ENCODE measurements around the gene UBL7. TPM values are rescaled to one million over a fixed set of nuclear protein-coding genes. Genes with fewer than 3 reads are reported as not detected.

UBL7 gene
- total and polyA plus RNA-seq, 10 of the 15 experiments (the other 5 are each of a cell fraction or from before 2014, with no cell fraction given), result 25.9 to 145 (median 90.1) TPM

DNA sequence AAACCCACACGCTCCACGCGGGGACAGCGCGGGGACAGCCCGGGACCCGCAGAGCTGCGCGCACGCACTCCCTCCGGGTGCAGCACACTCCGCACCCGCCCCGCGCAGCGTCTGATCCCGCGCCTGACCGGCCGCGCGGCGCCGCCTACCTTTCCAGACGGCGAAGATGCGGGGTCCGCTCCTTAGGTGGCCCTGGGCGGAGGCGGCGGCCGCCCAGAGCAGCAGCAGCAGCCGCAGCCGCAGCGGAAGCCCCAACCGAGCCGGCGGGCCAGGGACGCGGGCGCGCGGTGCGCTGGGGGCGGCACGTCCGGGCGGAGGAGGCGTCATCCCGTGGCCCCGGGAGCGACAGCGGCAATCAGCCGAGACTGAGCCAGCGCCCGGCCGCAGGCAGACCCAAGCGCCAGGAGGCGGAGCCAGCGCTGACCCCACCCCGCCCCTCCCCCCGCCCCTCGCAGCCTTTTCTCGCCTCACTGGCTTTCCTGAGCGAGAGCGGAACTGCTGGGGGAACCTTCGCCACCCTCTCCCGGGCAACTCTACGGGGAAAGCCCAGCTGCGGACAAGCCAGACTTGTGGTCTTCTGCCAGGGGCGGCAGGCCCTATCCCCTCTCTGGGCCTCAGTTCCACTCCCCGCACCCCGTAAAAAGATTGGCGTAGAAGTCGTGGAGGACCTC lies 27.2 kb downstream of the UBL7 start, which contains the start of gene SEMA7A (continued):
- TF ChIP-seq, protein P1, sequence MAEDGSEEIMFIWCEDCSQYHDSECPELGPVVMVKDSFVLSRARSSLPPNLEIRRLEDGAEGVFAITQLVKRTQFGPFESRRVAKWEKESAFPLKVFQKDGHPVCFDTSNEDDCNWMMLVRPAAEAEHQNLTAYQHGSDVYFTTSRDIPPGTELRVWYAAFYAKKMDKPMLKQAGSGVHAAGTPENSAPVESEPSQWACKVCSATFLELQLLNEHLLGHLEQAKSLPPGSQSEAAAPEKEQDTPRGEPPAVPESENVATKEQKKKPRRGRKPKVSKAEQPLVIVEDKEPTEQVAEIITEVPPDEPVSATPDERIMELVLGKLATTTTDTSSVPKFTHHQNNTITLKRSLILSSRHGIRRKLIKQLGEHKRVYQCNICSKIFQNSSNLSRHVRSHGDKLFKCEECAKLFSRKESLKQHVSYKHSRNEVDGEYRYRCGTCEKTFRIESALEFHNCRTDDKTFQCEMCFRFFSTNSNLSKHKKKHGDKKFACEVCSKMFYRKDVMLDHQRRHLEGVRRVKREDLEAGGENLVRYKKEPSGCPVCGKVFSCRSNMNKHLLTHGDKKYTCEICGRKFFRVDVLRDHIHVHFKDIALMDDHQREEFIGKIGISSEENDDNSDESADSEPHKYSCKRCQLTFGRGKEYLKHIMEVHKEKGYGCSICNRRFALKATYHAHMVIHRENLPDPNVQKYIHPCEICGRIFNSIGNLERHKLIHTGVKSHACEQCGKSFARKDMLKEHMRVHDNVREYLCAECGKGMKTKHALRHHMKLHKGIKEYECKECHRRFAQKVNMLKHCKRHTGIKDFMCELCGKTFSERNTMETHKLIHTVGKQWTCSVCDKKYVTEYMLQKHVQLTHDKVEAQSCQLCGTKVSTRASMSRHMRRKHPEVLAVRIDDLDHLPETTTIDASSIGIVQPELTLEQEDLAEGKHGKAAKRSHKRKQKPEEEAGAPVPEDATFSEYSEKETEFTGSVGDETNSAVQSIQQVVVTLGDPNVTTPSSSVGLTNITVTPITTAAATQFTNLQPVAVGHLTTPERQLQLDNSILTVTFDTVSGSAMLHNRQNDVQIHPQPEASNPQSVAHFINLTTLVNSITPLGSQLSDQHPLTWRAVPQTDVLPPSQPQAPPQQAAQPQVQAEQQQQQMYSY (CRISPR knock-in tag; IDR thresholded peaks at IDR 0.05), result no peak
- TF ChIP-seq, protein P2, sequence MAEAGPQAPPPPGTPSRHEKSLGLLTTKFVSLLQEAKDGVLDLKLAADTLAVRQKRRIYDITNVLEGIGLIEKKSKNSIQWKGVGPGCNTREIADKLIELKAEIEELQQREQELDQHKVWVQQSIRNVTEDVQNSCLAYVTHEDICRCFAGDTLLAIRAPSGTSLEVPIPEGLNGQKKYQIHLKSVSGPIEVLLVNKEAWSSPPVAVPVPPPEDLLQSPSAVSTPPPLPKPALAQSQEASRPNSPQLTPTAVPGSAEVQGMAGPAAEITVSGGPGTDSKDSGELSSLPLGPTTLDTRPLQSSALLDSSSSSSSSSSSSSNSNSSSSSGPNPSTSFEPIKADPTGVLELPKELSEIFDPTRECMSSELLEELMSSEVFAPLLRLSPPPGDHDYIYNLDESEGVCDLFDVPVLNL (IDR thresholded peaks at IDR 0.05; ENCODE audit: low read depth, low read length), result no peak
- TF ChIP-seq, protein P3, sequence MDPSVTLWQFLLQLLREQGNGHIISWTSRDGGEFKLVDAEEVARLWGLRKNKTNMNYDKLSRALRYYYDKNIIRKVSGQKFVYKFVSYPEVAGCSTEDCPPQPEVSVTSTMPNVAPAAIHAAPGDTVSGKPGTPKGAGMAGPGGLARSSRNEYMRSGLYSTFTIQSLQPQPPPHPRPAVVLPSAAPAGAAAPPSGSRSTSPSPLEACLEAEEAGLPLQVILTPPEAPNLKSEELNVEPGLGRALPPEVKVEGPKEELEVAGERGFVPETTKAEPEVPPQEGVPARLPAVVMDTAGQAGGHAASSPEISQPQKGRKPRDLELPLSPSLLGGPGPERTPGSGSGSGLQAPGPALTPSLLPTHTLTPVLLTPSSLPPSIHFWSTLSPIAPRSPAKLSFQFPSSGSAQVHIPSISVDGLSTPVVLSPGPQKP (IDR thresholded peaks at IDR 0.05; ENCODE audit: low read depth, low read length), result peak; percentile 34; the same call in 1 of the 2 replicates
- TF ChIP-seq, protein P4, sequence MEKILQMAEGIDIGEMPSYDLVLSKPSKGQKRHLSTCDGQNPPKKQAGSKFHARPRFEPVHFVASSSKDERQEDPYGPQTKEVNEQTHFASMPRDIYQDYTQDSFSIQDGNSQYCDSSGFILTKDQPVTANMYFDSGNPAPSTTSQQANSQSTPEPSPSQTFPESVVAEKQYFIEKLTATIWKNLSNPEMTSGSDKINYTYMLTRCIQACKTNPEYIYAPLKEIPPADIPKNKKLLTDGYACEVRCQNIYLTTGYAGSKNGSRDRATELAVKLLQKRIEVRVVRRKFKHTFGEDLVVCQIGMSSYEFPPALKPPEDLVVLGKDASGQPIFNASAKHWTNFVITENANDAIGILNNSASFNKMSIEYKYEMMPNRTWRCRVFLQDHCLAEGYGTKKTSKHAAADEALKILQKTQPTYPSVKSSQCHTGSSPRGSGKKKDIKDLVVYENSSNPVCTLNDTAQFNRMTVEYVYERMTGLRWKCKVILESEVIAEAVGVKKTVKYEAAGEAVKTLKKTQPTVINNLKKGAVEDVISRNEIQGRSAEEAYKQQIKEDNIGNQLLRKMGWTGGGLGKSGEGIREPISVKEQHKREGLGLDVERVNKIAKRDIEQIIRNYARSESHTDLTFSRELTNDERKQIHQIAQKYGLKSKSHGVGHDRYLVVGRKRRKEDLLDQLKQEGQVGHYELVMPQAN (conservative IDR thresholded peaks at IDR 0.05), result peak; percentile 95
- peak; percentile 54 for TF ChIP-seq HDAC6 (IDR thresholded peaks at IDR 0.05; ENCODE audit: unreplicated experiment)
- TF ChIP-seq YBX1 (IDR thresholded peaks at IDR 0.05), result no peak
- TF ChIP-seq FOXM1 (IDR thresholded peaks at IDR 0.05; ENCODE audit: low read depth, low read length), result no peak
- peak; percentile 94 for TF ChIP-seq TAF1 (IDR thresholded peaks at IDR 0.05; ENCODE audit: borderline replicate concordance, low read depth, low read length)
- TF ChIP-seq ZNF207 (IDR thresholded peaks at IDR 0.05; ENCODE audit: borderline replicate concordance), result 0 out of 2 replicates have a peak, but pooled peaks have one; percentile 45
- no peak for TF ChIP-seq KDM1A (IDR thresholded peaks at IDR 0.05; ENCODE audit: borderline replicate concordance)
- no peak for TF ChIP-seq SMAD1 (IDR thresholded peaks at IDR 0.05; ENCODE audit: low read depth, partially characterized antibody)
- peak; percentile 21 for TF ChIP-seq MEF2B (IDR thresholded peaks at IDR 0.05; ENCODE audit: partially characterized antibody, poor library complexity, severe bottlenecking)
- no peak for TF ChIP-seq MYB (IDR thresholded peaks at IDR 0.05; ENCODE audit: borderline replicate concordance, low read depth, low read length)
- TF ChIP-seq ATF7 (IDR thresholded peaks at IDR 0.05; ENCODE audit: low read depth), result no peak
- no peak for TF ChIP-seq CHD4 (IDR thresholded peaks at IDR 0.05)
- TF ChIP-seq, protein P5, sequence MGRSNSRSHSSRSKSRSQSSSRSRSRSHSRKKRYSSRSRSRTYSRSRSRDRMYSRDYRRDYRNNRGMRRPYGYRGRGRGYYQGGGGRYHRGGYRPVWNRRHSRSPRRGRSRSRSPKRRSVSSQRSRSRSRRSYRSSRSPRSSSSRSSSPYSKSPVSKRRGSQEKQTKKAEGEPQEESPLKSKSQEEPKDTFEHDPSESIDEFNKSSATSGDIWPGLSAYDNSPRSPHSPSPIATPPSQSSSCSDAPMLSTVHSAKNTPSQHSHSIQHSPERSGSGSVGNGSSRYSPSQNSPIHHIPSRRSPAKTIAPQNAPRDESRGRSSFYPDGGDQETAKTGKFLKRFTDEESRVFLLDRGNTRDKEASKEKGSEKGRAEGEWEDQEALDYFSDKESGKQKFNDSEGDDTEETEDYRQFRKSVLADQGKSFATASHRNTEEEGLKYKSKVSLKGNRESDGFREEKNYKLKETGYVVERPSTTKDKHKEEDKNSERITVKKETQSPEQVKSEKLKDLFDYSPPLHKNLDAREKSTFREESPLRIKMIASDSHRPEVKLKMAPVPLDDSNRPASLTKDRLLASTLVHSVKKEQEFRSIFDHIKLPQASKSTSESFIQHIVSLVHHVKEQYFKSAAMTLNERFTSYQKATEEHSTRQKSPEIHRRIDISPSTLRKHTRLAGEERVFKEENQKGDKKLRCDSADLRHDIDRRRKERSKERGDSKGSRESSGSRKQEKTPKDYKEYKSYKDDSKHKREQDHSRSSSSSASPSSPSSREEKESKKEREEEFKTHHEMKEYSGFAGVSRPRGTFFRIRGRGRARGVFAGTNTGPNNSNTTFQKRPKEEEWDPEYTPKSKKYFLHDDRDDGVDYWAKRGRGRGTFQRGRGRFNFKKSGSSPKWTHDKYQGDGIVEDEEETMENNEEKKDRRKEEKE (IDR thresholded peaks at IDR 0.05), result no peak
- no peak for TF ChIP-seq PML (IDR thresholded peaks at IDR 0.05; ENCODE audit: low read length)
- TF ChIP-seq NFIC (IDR thresholded peaks at IDR 0.05; ENCODE audit: low read depth, low read length), result no peak
- 0 out of 2 replicates have a peak, but pooled peaks have one; percentile 67 for TF ChIP-seq CBFB (IDR thresholded peaks at IDR 0.05; ENCODE audit: low read depth)
- TF ChIP-seq ASH2L (IDR thresholded peaks at IDR 0.05; ENCODE audit: borderline replicate concordance, low read depth), result no peak

All from GM12878 (cell line).